ENCODE measurements around the gene RSRC1.
A peak's percentile ranks its signal among the peaks of the same experiment; 100 is the strongest.
"Not testable (repeated sequence)": the region's sequence is repeated elsewhere in the genome, so short reads cannot be mapped to it uniquely, and the experiment has no call there.

Gene RSRC1

GRCh38 chr3:158408518-158408897 lies 298.6 kb downstream of the RSRC1 start:
- DNase-seq, result not testable (repeated sequence)

- DNase-seq, result no peak
Measured at GRCh38 chr3:158418035-158418434, 308.1 kb downstream of the RSRC1 start.

GRCh38 chr3:158419820-158420653 lies 310.1 kb downstream of the RSRC1 start:
- DNase-seq, result no peak

- no peak for DNase-seq
Measured at GRCh38 chr3:158420654-158421396, 310.9 kb downstream of the RSRC1 start.

- no peak for DNase-seq
Measured at GRCh38 chr3:158430448-158430847, 320.6 kb downstream of the RSRC1 start.

- DNase-seq, result no peak
Measured at GRCh38 chr3:158430968-158431367, 321.1 kb downstream of the RSRC1 start.

- no peak for DNase-seq
Measured at GRCh38 chr3:158431829-158432228, 321.9 kb downstream of the RSRC1 start.

GRCh38 chr3:158434412-158435038 lies 324.6 kb downstream of the RSRC1 start:
- no peak for DNase-seq

- no peak for DNase-seq
Measured at GRCh38 chr3:158443632-158444031, 333.7 kb downstream of the RSRC1 start.

GRCh38 chr3:158447408-158447807 lies 337.5 kb downstream of the RSRC1 start:
- DNase-seq, result no peak

- DNase-seq, result no peak
Measured at GRCh38 chr3:158451405-158452055, 341.6 kb downstream of the RSRC1 start.

GRCh38 chr3:158452334-158452733 lies 342.4 kb downstream of the RSRC1 start:
- no peak for DNase-seq

- DNase-seq, result no peak
Measured at GRCh38 chr3:158453004-158453403, 343.1 kb downstream of the RSRC1 start.

GRCh38 chr3:158453865-158454264 lies 344.0 kb downstream of the RSRC1 start:
- DNase-seq, result no peak

- no peak for DNase-seq
Measured at GRCh38 chr3:158455406-158455805, 345.5 kb downstream of the RSRC1 start.

- DNase-seq, result no peak
Measured at GRCh38 chr3:158456114-158456513, 346.2 kb downstream of the RSRC1 start.

GRCh38 chr3:158458464-158458863 lies 348.6 kb downstream of the RSRC1 start:
- peak; percentile 80 for DNase-seq

- DNase-seq, result no peak
Measured at GRCh38 chr3:158460926-158461325, 351.0 kb downstream of the RSRC1 start.

GRCh38 chr3:158463556-158463955 lies 353.7 kb downstream of the RSRC1 start:
- no peak for DNase-seq

- DNase-seq, result no peak
Measured at GRCh38 chr3:158465074-158465473, 355.2 kb downstream of the RSRC1 start.

- no peak for DNase-seq
Measured at GRCh38 chr3:158470944-158471638, 361.2 kb downstream of the RSRC1 start.

- no peak for DNase-seq
Measured at GRCh38 chr3:158471639-158472294, 361.9 kb downstream of the RSRC1 start.

Measured in NCI-H524 treated with DMSO at 0.1 percent for 48 hours (cell line).